NOMO-1 treated with DMSO at 0.1 percent for 48 hours (cell line): ENCODE measurements around the gene SBNO1.
"Not testable (repeated sequence)": the region's sequence is repeated elsewhere in the genome, so short reads cannot be mapped to it uniquely, and the experiment has no call there.

Source experiments
- DNase-seq: peaks from one replicate; lab custom pipeline; 2025; ENCODE audit not compliant: unreplicated experiment; lab: John Stamatoyannopoulos, UW

The SBNO1 gene

GRCh38 chr12:123364532-123365024 lies at the start of gene SBNO1:
Gene SBNO1 (minus strand): TSS chr12:123364847. CDS start chr12:123350441, 14,406 bp downstream.
- DNase-seq, result peak; percentile 87

GRCh38 chr12:123410041-123410412 lies 45.4 kb upstream of the SBNO1 start:
- no peak for DNase-seq

GRCh38 chr12:123409284-123410040 lies 44.8 kb upstream of the SBNO1 start:
- not testable (repeated sequence) for DNase-seq

- not testable (repeated sequence) for DNase-seq
Measured at GRCh38 chr12:123408619-123409018, 44.0 kb upstream of the SBNO1 start.

GRCh38 chr12:123407934-123408333 lies 43.3 kb upstream of the SBNO1 start:
- DNase-seq, result not testable (repeated sequence)

GRCh38 chr12:123407269-123407668 lies 42.6 kb upstream of the SBNO1 start:
- not testable (repeated sequence) for DNase-seq

GRCh38 chr12:123404581-123404980 lies 39.9 kb upstream of the SBNO1 start:
- no peak for DNase-seq

- no peak for DNase-seq
Measured at GRCh38 chr12:123401753-123402683, 37.4 kb upstream of the SBNO1 start.

GRCh38 chr12:123399255-123399617 lies 34.6 kb upstream of the SBNO1 start:
- no peak for DNase-seq

- DNase-seq, result no peak
Measured at GRCh38 chr12:123398550-123399254, 34.1 kb upstream of the SBNO1 start.

GRCh38 chr12:123398177-123398549 lies 33.5 kb upstream of the SBNO1 start:
- DNase-seq, result no peak

GRCh38 chr12:123397400-123397799 lies 32.8 kb upstream of the SBNO1 start:
- no peak for DNase-seq

GRCh38 chr12:123396954-123397353 lies 32.3 kb upstream of the SBNO1 start:
- no peak for DNase-seq

GRCh38 chr12:123396543-123396942 lies 31.9 kb upstream of the SBNO1 start:
- DNase-seq, result no peak

- no peak for DNase-seq
Measured at GRCh38 chr12:123395236-123395635, 30.6 kb upstream of the SBNO1 start.

GRCh38 chr12:123393747-123394146 lies 29.1 kb upstream of the SBNO1 start:
- no peak for DNase-seq

GRCh38 chr12:123391546-123392343 lies 27.1 kb upstream of the SBNO1 start:
- DNase-seq, result no peak

GRCh38 chr12:123390498-123391426 lies 26.1 kb upstream of the SBNO1 start:
- DNase-seq, result no peak

- peak; percentile 13 for DNase-seq
Measured at GRCh38 chr12:123389560-123390351, 25.1 kb upstream of the SBNO1 start.
